HCT116 (cell line): ENCODE measurements around the gene KIN.

Source experiments
- EZH2 ChIP-seq: fragments of 200-600 bp; sonication (generic); IDR thresholded peaks from 2 replicates; pipeline ENCODE4 v1.6.1; 2017; ENCODE audit warnings: antibody characterized with exemption, mixed run types
- POLR2AphosphoS5 ChIP-seq: IDR thresholded peaks from 2 replicates; pipeline ENCODE4 v1.6.1; 2011; ENCODE audit warnings: mild to moderate bottlenecking, low read depth, low read length, moderate library complexity

DNA sequence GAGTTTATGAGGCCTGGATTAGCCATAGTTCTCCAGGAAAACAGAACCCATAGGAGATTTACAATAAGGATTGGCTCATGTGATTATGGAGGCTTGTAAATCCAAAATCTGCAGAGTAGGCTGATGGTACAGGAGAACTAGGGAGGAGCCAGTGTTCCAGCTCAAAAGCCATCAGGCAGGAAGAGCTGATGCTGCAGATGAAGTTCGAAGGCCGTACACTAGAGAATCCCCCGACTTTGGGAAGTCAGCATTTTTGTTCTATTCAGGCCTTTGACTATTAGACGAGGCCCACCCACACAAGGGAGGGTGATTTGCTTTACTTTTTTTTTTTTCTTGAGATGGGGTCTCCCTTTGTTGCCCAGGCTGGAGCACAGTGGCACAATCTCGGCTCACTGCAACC is 37.6 kb downstream of the KIN start:
- TF ChIP-seq EZH2 (no peak), POLR2AphosphoS5 (no peak)
